ENCODE measurements around the gene LYRM9. TPM values are rescaled to one million over a fixed set of nuclear protein-coding genes. Genes with fewer than 3 reads are reported as not detected.
"Not testable (repeated sequence)": the region's sequence is repeated elsewhere in the genome, so short reads cannot be mapped to it uniquely, and the experiment has no call there.

The LYRM9 gene
- total RNA-seq, 1 donor = 18.8 TPM

- Histone ChIP-seq H3K9me3 (ENCODE audit: low read depth, low read length) (no peaks in the 10 kb centered on the region), H3K4me3 (ENCODE audit: low read length) (no peak overlapping the region), H3K27me3 (ENCODE audit: insufficient read depth, low read length) (no peaks in the 10 kb centered on the region), H3K4me1 (ENCODE audit: insufficient read depth, low read length) (peaks cover 24% of the 10 kb centered on the region)
These were observed 2.1 kb upstream of the LYRM9 start for GRCh38 chr17:27895123-27895895.

- no peaks in the 10 kb centered on the region for H3K27me3 ChIP-seq (ENCODE audit: insufficient read depth, low read length)
- H3K4me1 ChIP-seq (ENCODE audit: insufficient read depth, low read length) = peaks cover 24% of the 10 kb centered on the region
- no peaks in the 10 kb centered on the region for H3K9me3 ChIP-seq (ENCODE audit: low read depth, low read length)
- H3K4me3 ChIP-seq (ENCODE audit: low read length) = no peak overlapping the region
These were observed 807 bp upstream of the LYRM9 start for GRCh38 chr17:27893841-27894503.

- Histone ChIP-seq H3K4me3 (ENCODE audit: low read length) (peak overlapping the region; percentile 63), H3K9me3 (ENCODE audit: low read depth, low read length) (no peaks in the 10 kb centered on the region), H3K27me3 (ENCODE audit: insufficient read depth, low read length) (no peaks in the 10 kb centered on the region), H3K4me1 (ENCODE audit: insufficient read depth, low read length) (peaks cover 24% of the 10 kb centered on the region)
These were observed 661 bp downstream of the LYRM9 start for GRCh38 chr17:27892542-27892865.

GRCh38 chr17:27891841-27892240, 1.3 kb downstream of the LYRM9 start:
- peaks cover 24% of the 10 kb centered on the region for H3K4me1 ChIP-seq (ENCODE audit: insufficient read depth, low read length)
- H3K4me3 ChIP-seq (ENCODE audit: low read length) = no peak overlapping the region
- no peaks in the 10 kb centered on the region for H3K9me3 ChIP-seq (ENCODE audit: low read depth, low read length)
- no peaks in the 10 kb centered on the region for H3K27me3 ChIP-seq (ENCODE audit: insufficient read depth, low read length)

- H3K4me3 ChIP-seq (ENCODE audit: low read length) = no peak overlapping the region
- no peaks in the 10 kb centered on the region for H3K27me3 ChIP-seq (ENCODE audit: insufficient read depth, low read length)
- peaks cover 24% of the 10 kb centered on the region for H3K4me1 ChIP-seq (ENCODE audit: insufficient read depth, low read length)
These were observed 3.4 kb downstream of the LYRM9 start for GRCh38 chr17:27889711-27890251.

GRCh38 chr17:27888945-27889344, 4.2 kb downstream of the LYRM9 start:
- H3K4me3 ChIP-seq (ENCODE audit: low read length) = no peak overlapping the region

More at GRCh38 chr17:27889711-27890251, 3.4 kb downstream of the LYRM9 start:
- H3K9me3 ChIP-seq (ENCODE audit: low read depth, low read length) = no peaks in the 10 kb centered on the region

GRCh38 chr17:27888067-27888466, 5.1 kb downstream of the LYRM9 start:
- H3K4me1 ChIP-seq (ENCODE audit: insufficient read depth, low read length) = peaks cover 11% of the 10 kb centered on the region
- H3K9me3 ChIP-seq (ENCODE audit: low read depth, low read length) = no peaks in the 10 kb centered on the region
- H3K27me3 ChIP-seq (ENCODE audit: insufficient read depth, low read length) = no peaks in the 10 kb centered on the region
- H3K4me3 ChIP-seq (ENCODE audit: low read length) = no peak overlapping the region

More at GRCh38 chr17:27888945-27889344, 4.2 kb downstream of the LYRM9 start:
- Histone ChIP-seq H3K4me1 (ENCODE audit: insufficient read depth, low read length) (peaks cover 18% of the 10 kb centered on the region), H3K9me3 (ENCODE audit: low read depth, low read length) (no peaks in the 10 kb centered on the region), H3K27me3 (ENCODE audit: insufficient read depth, low read length) (no peaks in the 10 kb centered on the region)

GRCh38 chr17:27886348-27886906, 6.7 kb downstream of the LYRM9 start:
- H3K9me3 ChIP-seq (ENCODE audit: low read depth, low read length); H3K27me3 ChIP-seq (ENCODE audit: insufficient read depth, low read length); H3K4me1 ChIP-seq (ENCODE audit: insufficient read depth, low read length); H3K4me3 ChIP-seq (ENCODE audit: low read length): not testable (repeated sequence)

GRCh38 chr17:27882162-27882840, 10.9 kb downstream of the LYRM9 start:
- Histone ChIP-seq H3K4me1 (ENCODE audit: insufficient read depth, low read length) (peaks cover 3% of the 10 kb centered on the region), H3K4me3 (ENCODE audit: low read length) (no peak overlapping the region), H3K9me3 (ENCODE audit: low read depth, low read length) (no peaks in the 10 kb centered on the region), H3K27me3 (ENCODE audit: insufficient read depth, low read length) (no peaks in the 10 kb centered on the region)

- Histone ChIP-seq H3K4me3 (ENCODE audit: low read length) (no peak overlapping the region), H3K9me3 (ENCODE audit: low read depth, low read length) (no peaks in the 10 kb centered on the region), H3K4me1 (ENCODE audit: insufficient read depth, low read length) (peaks cover 3% of the 10 kb centered on the region), H3K27me3 (ENCODE audit: insufficient read depth, low read length) (no peaks in the 10 kb centered on the region)
These were observed 13.1 kb downstream of the LYRM9 start for GRCh38 chr17:27879987-27880608.

GRCh38 chr17:27878776-27879562, 14.2 kb downstream of the LYRM9 start:
- H3K4me3 ChIP-seq (ENCODE audit: low read length) = no peak overlapping the region
- H3K4me1 ChIP-seq (ENCODE audit: insufficient read depth, low read length) = peaks cover 3% of the 10 kb centered on the region
- no peaks in the 10 kb centered on the region for H3K27me3 ChIP-seq (ENCODE audit: insufficient read depth, low read length)
- no peaks in the 10 kb centered on the region for H3K9me3 ChIP-seq (ENCODE audit: low read depth, low read length)

GRCh38 chr17:27873746-27874145, 19.4 kb downstream of the LYRM9 start:
- no peaks in the 10 kb centered on the region for H3K9me3 ChIP-seq (ENCODE audit: low read depth, low read length)
- no peaks in the 10 kb centered on the region for H3K27me3 ChIP-seq (ENCODE audit: insufficient read depth, low read length)
- H3K4me1 ChIP-seq (ENCODE audit: insufficient read depth, low read length) = no peaks in the 10 kb centered on the region
- H3K4me3 ChIP-seq (ENCODE audit: low read length) = no peak overlapping the region

GRCh38 chr17:27873211-27873610, 20.0 kb downstream of the LYRM9 start:
- Histone ChIP-seq H3K4me3 (ENCODE audit: low read length) (no peak overlapping the region), H3K27me3 (ENCODE audit: insufficient read depth, low read length) (no peaks in the 10 kb centered on the region), H3K9me3 (ENCODE audit: low read depth, low read length) (no peaks in the 10 kb centered on the region), H3K4me1 (ENCODE audit: insufficient read depth, low read length) (no peaks in the 10 kb centered on the region)

- Histone ChIP-seq H3K4me1 (ENCODE audit: insufficient read depth, low read length) (no peaks in the 10 kb centered on the region), H3K27me3 (ENCODE audit: insufficient read depth, low read length) (no peaks in the 10 kb centered on the region), H3K9me3 (ENCODE audit: low read depth, low read length) (no peaks in the 10 kb centered on the region), H3K4me3 (ENCODE audit: low read length) (no peak overlapping the region)
These were observed 20.4 kb downstream of the LYRM9 start for GRCh38 chr17:27872776-27873175.
